Neural progenitor cell (in vitro differentiated cells): ENCODE data around the gene NBDY. TPM values are rescaled to one million over a fixed set of nuclear protein-coding genes. Genes with fewer than 3 reads are reported as not detected.

Experiments
- DNase-seq: peaks from one replicate; pipeline ENCODE4 v3.0.0-alpha.2; 2016; ENCODE audit warnings: low spot score
- H2AFZ ChIP-seq: fragments of 200-600 bp; sonication (generic); replicated peaks from 2 replicates; pipeline ENCODE4 v1.6.1; 2016; ENCODE audit warnings: antibody characterized with exemption
- H3F3A ChIP-seq: fragments of 200-600 bp; sonication (generic); 2 replicates; pipeline ENCODE4 v1.6.1; 2016; ENCODE audit warnings: antibody characterized with exemption, low read depth
- H3K27ac ChIP-seq: fragments of 200-600 bp; sonication (generic); 2 replicates; pipeline ENCODE4 v1.5.1; 2016; ENCODE audit warnings: mild to moderate bottlenecking
- H3K27me3 ChIP-seq: fragments of 200-600 bp; sonication (generic); 2 replicates; pipeline ENCODE4 v1.6.1; 2016; ENCODE audit warnings: mild to moderate bottlenecking, moderate library complexity
- H3K36me3 ChIP-seq: fragments of 200-600 bp; sonication (generic); 2 replicates; pipeline ENCODE4 v1.5.1; 2016
- H3K4me1 ChIP-seq: fragments of 200-600 bp; sonication (generic); 2 replicates; pipeline ENCODE4 v1.6.1; 2016; ENCODE audit warnings: mixed run types
- H3K4me2 ChIP-seq: fragments of 200-600 bp; sonication (generic); 2 replicates; pipeline ENCODE4 v1.6.1; 2016
- H3K4me3 ChIP-seq: fragments of 200-600 bp; sonication (generic); 2 replicates; pipeline ENCODE4 v1.5.1; 2016
- H3K79me2 ChIP-seq: fragments of 200-600 bp; sonication (generic); 2 replicates; pipeline ENCODE4 v1.6.1; 2016; ENCODE audit warnings: low read depth
- H3K9ac ChIP-seq: fragments of 200-600 bp; sonication (generic); 2 replicates; pipeline ENCODE4 v1.6.1; 2016
- H3K9me3 ChIP-seq: fragments of 200-600 bp; sonication (generic); 2 replicates; pipeline ENCODE4 v1.5.1; 2016; ENCODE audit warnings: low read depth
- H4K20me1 ChIP-seq: fragments of 200-600 bp; sonication (generic); 2 replicates; pipeline ENCODE4 v1.6.1; 2016; ENCODE audit warnings: low read depth
- H3K27ac Mint-ChIP-seq: 3 replicates; pipeline ENCODE4 v1.8.0; 2021; ENCODE audit warnings: mixed read lengths
- H3K27me3 Mint-ChIP-seq: 2 replicates; pipeline ENCODE4 v1.8.0; 2022; ENCODE audit warnings: low read depth, mild to moderate bottlenecking, inconsistent platforms, moderate library complexity, mixed read lengths; ENCODE audit not compliant: insufficient read depth
- H3K36me3 Mint-ChIP-seq: 3 replicates; pipeline ENCODE4 v1.8.0; 2021; ENCODE audit warnings: mixed read lengths
- H3K4me1 Mint-ChIP-seq: 3 replicates; pipeline ENCODE4 v1.8.0; 2021; ENCODE audit warnings: mixed read lengths
- H3K4me3 Mint-ChIP-seq: 3 replicates; pipeline ENCODE4 v1.8.0; 2021; ENCODE audit warnings: mild to moderate bottlenecking, moderate library complexity, mixed read lengths
- H3K9me3 Mint-ChIP-seq: 3 replicates; pipeline ENCODE4 v1.8.0; 2020; ENCODE audit warnings: mixed read lengths
- EZH2 ChIP-seq: fragments of 200-600 bp; sonication (generic); IDR thresholded peaks from 2 replicates; pipeline ENCODE4 v1.6.1; 2017; ENCODE audit warnings: antibody characterized with exemption, mild to moderate bottlenecking, moderate library complexity
- EZH2phosphoT487 ChIP-seq: fragments of 200-600 bp; sonication (generic); IDR thresholded peaks from 2 replicates; pipeline ENCODE4 v1.6.1; 2017; ENCODE audit warnings: antibody characterized with exemption
- total RNA-seq: library from RNA; depleted of rRNA; stranded (reverse); fragments of >200 nt; gene quantifications from 2 replicates; pipeline ENCODE4 v1.2.3, GENCODE V29; 2015; ENCODE audit warnings: low replicate concordance
- TF ChIP-seq, protein P1 (sequence below): fragments of 200-600 bp; sonication (generic); IDR thresholded peaks from 2 replicates; pipeline ENCODE4 v1.5.1; 2017; ENCODE audit warnings: antibody characterized with exemption, mild to moderate bottlenecking

NBDY gene
- total RNA-seq, 1 donor from 2014 or later: 12.2 TPM

DNA sequence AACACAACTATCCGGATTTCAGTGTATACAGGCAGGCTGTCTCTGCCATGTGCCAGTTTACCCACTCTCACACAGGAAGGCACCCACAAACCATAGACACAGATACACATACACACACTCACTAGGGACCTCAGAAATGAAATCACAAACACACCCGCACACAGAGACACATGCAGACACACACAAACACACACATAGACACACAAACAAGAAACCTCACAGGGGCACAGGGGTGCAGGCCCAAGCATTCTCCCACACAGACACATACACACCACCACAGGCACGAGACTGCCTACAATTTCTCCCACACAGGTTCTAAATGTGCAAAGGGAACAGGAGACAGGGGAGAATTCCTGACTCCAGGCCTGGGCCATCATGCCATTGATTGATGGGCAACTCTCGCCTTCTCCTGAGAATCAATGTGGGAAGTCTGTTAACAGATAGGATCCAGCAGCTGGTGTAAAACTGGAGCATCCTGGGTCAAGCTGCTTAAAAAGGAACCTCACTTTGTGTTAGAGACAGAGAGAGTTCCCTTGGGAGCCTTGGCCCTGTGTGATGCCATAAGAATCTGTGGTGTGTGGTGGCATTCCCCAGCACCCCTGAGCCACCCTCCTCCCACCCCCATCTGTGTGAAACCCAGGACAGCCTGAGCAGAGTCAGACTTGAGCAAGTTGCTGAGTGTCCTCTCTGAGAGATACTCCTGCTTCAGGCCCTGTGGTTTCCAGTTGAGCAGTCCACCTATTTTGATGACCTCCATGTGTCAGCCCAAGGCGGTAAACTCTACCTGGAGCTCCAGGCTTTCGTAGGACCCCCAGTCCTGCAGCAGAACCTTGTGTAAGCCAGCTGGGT lies 33.9 kb downstream of the NBDY start:
- H3K79me2 ChIP-seq: peaks cover 9% of the 10 kb centered on the region
- H3F3A ChIP-seq: peaks cover 3% of the 10 kb centered on the region
- TF ChIP-seq EZH2 (no peak), EZH2phosphoT487 (no peak)
- TF ChIP-seq, protein P1, sequence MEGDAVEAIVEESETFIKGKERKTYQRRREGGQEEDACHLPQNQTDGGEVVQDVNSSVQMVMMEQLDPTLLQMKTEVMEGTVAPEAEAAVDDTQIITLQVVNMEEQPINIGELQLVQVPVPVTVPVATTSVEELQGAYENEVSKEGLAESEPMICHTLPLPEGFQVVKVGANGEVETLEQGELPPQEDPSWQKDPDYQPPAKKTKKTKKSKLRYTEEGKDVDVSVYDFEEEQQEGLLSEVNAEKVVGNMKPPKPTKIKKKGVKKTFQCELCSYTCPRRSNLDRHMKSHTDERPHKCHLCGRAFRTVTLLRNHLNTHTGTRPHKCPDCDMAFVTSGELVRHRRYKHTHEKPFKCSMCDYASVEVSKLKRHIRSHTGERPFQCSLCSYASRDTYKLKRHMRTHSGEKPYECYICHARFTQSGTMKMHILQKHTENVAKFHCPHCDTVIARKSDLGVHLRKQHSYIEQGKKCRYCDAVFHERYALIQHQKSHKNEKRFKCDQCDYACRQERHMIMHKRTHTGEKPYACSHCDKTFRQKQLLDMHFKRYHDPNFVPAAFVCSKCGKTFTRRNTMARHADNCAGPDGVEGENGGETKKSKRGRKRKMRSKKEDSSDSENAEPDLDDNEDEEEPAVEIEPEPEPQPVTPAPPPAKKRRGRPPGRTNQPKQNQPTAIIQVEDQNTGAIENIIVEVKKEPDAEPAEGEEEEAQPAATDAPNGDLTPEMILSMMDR: no peak
- no peak overlapping the region for H3K4me3 ChIP-seq
- no peak overlapping the region for H3K4me2 ChIP-seq
- H3K4me1 ChIP-seq: peaks cover 4% of the 10 kb centered on the region
- Mint-ChIP-seq H3K36me3 (peaks cover 4% of the 10 kb centered on the region), H3K9me3 (peaks cover 20% of the 10 kb centered on the region), H3K4me3 (no peak overlapping the region), H3K27me3 (peaks cover 2% of the 10 kb centered on the region), H3K27ac (peak overlapping the region; percentile 60), H3K4me1 (peaks cover 4% of the 10 kb centered on the region)
- no peak for DNase-seq
- no peaks in the 10 kb centered on the region for H3K27me3 ChIP-seq
- H3K9ac ChIP-seq: no peak overlapping the region
- peaks cover 6% of the 10 kb centered on the region for H4K20me1 ChIP-seq
- no peak overlapping the region for H3K27ac ChIP-seq
- H2AFZ ChIP-seq: no peak overlapping the region
- H3K9me3 ChIP-seq: no peaks in the 10 kb centered on the region
- H3K36me3 ChIP-seq: no peaks in the 10 kb centered on the region

DNA sequence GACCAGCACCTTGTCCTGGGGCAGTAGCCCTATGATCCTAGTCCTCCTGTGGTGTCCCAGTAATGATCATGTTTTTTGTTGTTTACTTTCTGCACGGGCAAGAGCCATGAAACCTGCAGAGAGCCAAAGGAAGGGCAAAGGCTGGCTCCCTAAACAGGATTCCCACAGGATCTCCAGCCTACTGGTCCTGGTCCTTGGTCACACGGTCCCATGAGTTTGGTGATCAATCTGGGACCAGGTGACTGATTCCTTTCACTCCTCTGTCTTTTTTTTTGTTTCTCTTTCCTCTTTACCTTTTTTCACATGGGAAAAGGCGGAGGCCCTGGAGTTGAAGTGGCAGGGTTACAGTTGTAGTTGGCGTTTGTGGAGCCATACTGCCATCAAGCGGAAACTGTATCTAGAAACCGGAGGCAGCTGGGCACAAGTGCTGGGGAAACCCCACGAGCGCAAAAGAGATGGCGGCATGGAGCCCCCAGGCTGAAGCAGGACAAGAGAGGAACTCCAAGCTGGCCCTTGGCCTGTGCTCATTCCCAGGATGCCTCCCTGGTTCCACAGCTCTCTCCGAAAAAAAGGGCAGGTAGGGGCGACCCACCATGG lies 34.6 kb downstream of the NBDY start:
- peak overlapping the region; percentile 46 for H3K4me2 ChIP-seq
- no peak overlapping the region for H3K27ac Mint-ChIP-seq

DNA sequence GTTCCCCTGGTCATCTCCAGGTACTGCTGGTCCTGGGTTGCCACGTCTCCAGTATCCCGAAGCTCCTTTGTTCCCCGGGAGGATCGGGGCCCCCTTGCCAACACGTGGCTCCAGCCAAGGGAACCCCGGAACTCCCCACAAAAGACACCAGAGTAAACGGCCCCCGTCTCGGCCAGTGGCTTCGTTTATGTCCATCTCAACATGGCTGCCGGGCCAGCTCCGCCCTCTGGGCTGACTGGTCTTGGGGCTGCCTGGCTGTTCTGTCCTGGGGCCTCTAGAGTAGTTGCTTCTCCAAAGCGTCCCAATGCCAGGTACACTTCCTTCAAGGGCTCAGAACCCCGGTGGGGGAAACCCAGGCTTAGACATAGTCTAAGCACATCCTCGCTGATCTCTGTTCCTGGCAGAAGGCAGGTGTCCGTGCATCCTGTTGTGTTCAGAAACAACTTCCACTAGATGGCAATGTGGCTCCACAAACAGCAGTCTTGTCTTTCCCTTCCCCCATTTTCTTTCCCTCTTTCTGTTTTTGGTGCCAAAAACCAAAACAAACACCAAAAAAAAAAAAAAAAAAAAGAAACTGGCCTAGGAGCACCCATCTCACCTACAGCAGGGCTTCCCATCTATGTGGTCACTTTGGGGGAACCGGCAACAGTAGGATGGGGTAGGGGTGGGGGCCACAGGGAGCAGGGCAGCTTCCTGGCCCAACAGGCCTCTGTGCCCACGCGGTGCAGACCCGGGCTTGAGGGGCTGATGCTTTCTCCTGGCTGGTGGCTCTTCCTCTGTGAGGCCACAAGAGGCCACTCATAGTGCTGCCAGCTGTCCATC lies 35.3 kb downstream of the NBDY start:
- peak overlapping the region; percentile 74 for H3K27ac ChIP-seq
- peaks cover 6% of the 10 kb centered on the region for H4K20me1 ChIP-seq
- Mint-ChIP-seq H3K4me1 (peaks cover 4% of the 10 kb centered on the region), H3K36me3 (peaks cover 4% of the 10 kb centered on the region), H3K4me3 (no peak overlapping the region), H3K27me3 (no peaks in the 10 kb centered on the region), H3K9me3 (peaks cover 17% of the 10 kb centered on the region), H3K27ac (no peak overlapping the region)
- H2AFZ ChIP-seq: peak overlapping the region; percentile 53
- peak; percentile 86 for DNase-seq
- peaks cover 9% of the 10 kb centered on the region for H3K79me2 ChIP-seq
- no peaks in the 10 kb centered on the region for H3K27me3 ChIP-seq
- H3F3A ChIP-seq: peaks cover 3% of the 10 kb centered on the region
- H3K4me3 ChIP-seq: peak overlapping the region; percentile 25
- no peaks in the 10 kb centered on the region for H3K9me3 ChIP-seq
- no peak overlapping the region for H3K9ac ChIP-seq
- TF ChIP-seq EZH2phosphoT487: no peak
- TF ChIP-seq, protein P1: peak; percentile 62
- H3K4me1 ChIP-seq: peaks cover 4% of the 10 kb centered on the region
- H3K36me3 ChIP-seq: no peaks in the 10 kb centered on the region
- peak overlapping the region; percentile 46 for H3K4me2 ChIP-seq

More for the DNA sequence above, 34.6 kb downstream of the NBDY start:
- peaks cover 4% of the 10 kb centered on the region for H3K36me3 Mint-ChIP-seq
- H3K9me3 Mint-ChIP-seq: peaks cover 17% of the 10 kb centered on the region
- no peaks in the 10 kb centered on the region for H3K9me3 ChIP-seq
- H2AFZ ChIP-seq: peak overlapping the region; percentile 53
- H3K27me3 Mint-ChIP-seq: no peaks in the 10 kb centered on the region
- no peak for TF ChIP-seq EZH2
- TF ChIP-seq, protein P1: peak; percentile 34
- DNase-seq: peak; percentile 67
- no peaks in the 10 kb centered on the region for H3K27me3 ChIP-seq
- H3K4me1 Mint-ChIP-seq: peaks cover 4% of the 10 kb centered on the region
- peaks cover 4% of the 10 kb centered on the region for H3K4me1 ChIP-seq
- H3K4me3 Mint-ChIP-seq: no peak overlapping the region
- H3K9ac ChIP-seq: no peak overlapping the region
- peak overlapping the region; percentile 25 for H3K4me3 ChIP-seq
- peak overlapping the region; percentile 74 for H3K27ac ChIP-seq
- peaks cover 6% of the 10 kb centered on the region for H4K20me1 ChIP-seq
- no peaks in the 10 kb centered on the region for H3K36me3 ChIP-seq
- peaks cover 9% of the 10 kb centered on the region for H3K79me2 ChIP-seq
- peaks cover 3% of the 10 kb centered on the region for H3F3A ChIP-seq
